ENCODE measurements around the gene KIAA0825.

GRCh38 chr5:94432499-94432898 is 185.9 kb downstream of the KIAA0825 start:
- TF ChIP-seq, protein P1, sequence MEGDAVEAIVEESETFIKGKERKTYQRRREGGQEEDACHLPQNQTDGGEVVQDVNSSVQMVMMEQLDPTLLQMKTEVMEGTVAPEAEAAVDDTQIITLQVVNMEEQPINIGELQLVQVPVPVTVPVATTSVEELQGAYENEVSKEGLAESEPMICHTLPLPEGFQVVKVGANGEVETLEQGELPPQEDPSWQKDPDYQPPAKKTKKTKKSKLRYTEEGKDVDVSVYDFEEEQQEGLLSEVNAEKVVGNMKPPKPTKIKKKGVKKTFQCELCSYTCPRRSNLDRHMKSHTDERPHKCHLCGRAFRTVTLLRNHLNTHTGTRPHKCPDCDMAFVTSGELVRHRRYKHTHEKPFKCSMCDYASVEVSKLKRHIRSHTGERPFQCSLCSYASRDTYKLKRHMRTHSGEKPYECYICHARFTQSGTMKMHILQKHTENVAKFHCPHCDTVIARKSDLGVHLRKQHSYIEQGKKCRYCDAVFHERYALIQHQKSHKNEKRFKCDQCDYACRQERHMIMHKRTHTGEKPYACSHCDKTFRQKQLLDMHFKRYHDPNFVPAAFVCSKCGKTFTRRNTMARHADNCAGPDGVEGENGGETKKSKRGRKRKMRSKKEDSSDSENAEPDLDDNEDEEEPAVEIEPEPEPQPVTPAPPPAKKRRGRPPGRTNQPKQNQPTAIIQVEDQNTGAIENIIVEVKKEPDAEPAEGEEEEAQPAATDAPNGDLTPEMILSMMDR (IDR thresholded peaks at IDR 0.05), result no peak
- no peak for TF ChIP-seq ZBTB33 (IDR thresholded peaks at IDR 0.05; ENCODE audit: borderline replicate concordance, low read depth)
- TF ChIP-seq RAD21 (IDR thresholded peaks at IDR 0.05; ENCODE audit: low read length), result no peak
- TF ChIP-seq MEF2A (IDR thresholded peaks at IDR 0.05; ENCODE audit: borderline replicate concordance, low read depth), result no peak
- TF ChIP-seq, protein P2, sequence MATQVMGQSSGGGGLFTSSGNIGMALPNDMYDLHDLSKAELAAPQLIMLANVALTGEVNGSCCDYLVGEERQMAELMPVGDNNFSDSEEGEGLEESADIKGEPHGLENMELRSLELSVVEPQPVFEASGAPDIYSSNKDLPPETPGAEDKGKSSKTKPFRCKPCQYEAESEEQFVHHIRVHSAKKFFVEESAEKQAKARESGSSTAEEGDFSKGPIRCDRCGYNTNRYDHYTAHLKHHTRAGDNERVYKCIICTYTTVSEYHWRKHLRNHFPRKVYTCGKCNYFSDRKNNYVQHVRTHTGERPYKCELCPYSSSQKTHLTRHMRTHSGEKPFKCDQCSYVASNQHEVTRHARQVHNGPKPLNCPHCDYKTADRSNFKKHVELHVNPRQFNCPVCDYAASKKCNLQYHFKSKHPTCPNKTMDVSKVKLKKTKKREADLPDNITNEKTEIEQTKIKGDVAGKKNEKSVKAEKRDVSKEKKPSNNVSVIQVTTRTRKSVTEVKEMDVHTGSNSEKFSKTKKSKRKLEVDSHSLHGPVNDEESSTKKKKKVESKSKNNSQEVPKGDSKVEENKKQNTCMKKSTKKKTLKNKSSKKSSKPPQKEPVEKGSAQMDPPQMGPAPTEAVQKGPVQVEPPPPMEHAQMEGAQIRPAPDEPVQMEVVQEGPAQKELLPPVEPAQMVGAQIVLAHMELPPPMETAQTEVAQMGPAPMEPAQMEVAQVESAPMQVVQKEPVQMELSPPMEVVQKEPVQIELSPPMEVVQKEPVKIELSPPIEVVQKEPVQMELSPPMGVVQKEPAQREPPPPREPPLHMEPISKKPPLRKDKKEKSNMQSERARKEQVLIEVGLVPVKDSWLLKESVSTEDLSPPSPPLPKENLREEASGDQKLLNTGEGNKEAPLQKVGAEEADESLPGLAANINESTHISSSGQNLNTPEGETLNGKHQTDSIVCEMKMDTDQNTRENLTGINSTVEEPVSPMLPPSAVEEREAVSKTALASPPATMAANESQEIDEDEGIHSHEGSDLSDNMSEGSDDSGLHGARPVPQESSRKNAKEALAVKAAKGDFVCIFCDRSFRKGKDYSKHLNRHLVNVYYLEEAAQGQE (IDR thresholded peaks at IDR 0.05; ENCODE audit: low read depth, low read length), result no peak
- TF ChIP-seq NFIC (IDR thresholded peaks at IDR 0.05; ENCODE audit: borderline replicate concordance), result no peak
- no peak for TF ChIP-seq MAX (IDR thresholded peaks at IDR 0.05; ENCODE audit: low read depth)
